Measurements from ENCODE around the gene TAS2R8. TPM values are rescaled to one million over a fixed set of nuclear protein-coding genes. Genes with fewer than 3 reads are reported as not detected.
A peak's percentile ranks its signal among the peaks of the same experiment; 100 is the strongest.
"Not testable (repeated sequence)": the region's sequence is repeated elsewhere in the genome, so short reads cannot be mapped to it uniquely, and the experiment has no call there.

Gene TAS2R8
- total RNA-seq, 2 experiments from 2014 or later, result not detected

- TF ChIP-seq, protein P1, sequence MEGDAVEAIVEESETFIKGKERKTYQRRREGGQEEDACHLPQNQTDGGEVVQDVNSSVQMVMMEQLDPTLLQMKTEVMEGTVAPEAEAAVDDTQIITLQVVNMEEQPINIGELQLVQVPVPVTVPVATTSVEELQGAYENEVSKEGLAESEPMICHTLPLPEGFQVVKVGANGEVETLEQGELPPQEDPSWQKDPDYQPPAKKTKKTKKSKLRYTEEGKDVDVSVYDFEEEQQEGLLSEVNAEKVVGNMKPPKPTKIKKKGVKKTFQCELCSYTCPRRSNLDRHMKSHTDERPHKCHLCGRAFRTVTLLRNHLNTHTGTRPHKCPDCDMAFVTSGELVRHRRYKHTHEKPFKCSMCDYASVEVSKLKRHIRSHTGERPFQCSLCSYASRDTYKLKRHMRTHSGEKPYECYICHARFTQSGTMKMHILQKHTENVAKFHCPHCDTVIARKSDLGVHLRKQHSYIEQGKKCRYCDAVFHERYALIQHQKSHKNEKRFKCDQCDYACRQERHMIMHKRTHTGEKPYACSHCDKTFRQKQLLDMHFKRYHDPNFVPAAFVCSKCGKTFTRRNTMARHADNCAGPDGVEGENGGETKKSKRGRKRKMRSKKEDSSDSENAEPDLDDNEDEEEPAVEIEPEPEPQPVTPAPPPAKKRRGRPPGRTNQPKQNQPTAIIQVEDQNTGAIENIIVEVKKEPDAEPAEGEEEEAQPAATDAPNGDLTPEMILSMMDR (IDR thresholded peaks at IDR 0.05), result no peak
- no peak overlapping the region for H3K27ac Mint-ChIP-seq
- ATAC-seq (no peak), DNase-seq (no peak)
- H3K4me1 Mint-ChIP-seq (ENCODE audit: low read depth), result no peaks in the 10 kb centered on the region
- H3K36me3 Mint-ChIP-seq (ENCODE audit: low read depth), result no peaks in the 10 kb centered on the region
- peaks cover 6% of the 10 kb centered on the region for H3K27me3 Mint-ChIP-seq
- CTCF ChIA-PET, result no interaction called here
- POLR2A ChIA-PET, result no interaction called here
- intact Hi-C loops (cut with micrococcal nuclease), result no loop called here
- H3K4me3 Mint-ChIP-seq, result no peak overlapping the region
- H3K9me3 Mint-ChIP-seq, result no peaks in the 10 kb centered on the region
Measured at GRCh38 chr12:10794222-10794621, 12.9 kb downstream of the TAS2R8 start.

DNA sequence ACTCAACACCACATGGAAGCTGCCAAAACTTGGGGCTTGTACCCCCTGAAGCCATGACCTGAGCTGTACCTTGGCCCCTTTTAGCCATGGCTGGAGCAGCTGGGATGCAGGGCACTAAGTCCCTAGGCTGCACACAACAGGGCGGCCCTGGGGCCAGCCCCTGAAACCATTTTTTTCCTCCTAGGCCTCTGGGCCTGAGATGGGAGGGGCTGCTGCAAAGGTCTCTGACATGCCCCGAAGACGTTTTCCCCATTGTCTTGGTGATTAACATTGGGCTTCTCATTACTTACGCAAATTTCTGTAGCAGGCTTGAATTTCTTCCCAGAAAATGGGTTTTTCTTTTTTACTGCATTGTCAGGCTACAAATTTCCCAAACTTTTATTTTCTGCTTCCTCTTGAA lies 15.3 kb downstream of the TAS2R8 start:
- ATAC-seq; H3K27me3 Mint-ChIP-seq; H3K27ac Mint-ChIP-seq; DNase-seq; H3K4me3 Mint-ChIP-seq; POLR2A ChIA-PET; intact Hi-C loops (cut with micrococcal nuclease); CTCF ChIA-PET; H3K9me3 Mint-ChIP-seq; H3K4me1 Mint-ChIP-seq (ENCODE audit: low read depth); H3K36me3 Mint-ChIP-seq (ENCODE audit: low read depth): not testable (repeated sequence)

- POLR2A ChIA-PET, result no interaction called here
- CTCF ChIA-PET, result interaction anchor here (2.6 kb wide), 1 partner anchor 703 kb away, joined by 8 read pairs; no protein-coding TSS in a partner anchor
- no peak for ATAC-seq
- H3K4me3 Mint-ChIP-seq, result no peak overlapping the region
- no peaks in the 10 kb centered on the region for H3K36me3 Mint-ChIP-seq (ENCODE audit: low read depth)
- TF ChIP-seq, protein P1 (IDR thresholded peaks at IDR 0.05), result no peak
- DNase-seq, result no peak
- no peak overlapping the region for H3K27ac Mint-ChIP-seq
- peaks cover 12% of the 10 kb centered on the region for H3K27me3 Mint-ChIP-seq
- no peaks in the 10 kb centered on the region for H3K9me3 Mint-ChIP-seq
- no peaks in the 10 kb centered on the region for H3K4me1 Mint-ChIP-seq (ENCODE audit: low read depth)
- intact Hi-C loops (cut with micrococcal nuclease), result no loop called here
Measured at GRCh38 chr12:10783252-10783651, 23.8 kb downstream of the TAS2R8 start.

DNA sequence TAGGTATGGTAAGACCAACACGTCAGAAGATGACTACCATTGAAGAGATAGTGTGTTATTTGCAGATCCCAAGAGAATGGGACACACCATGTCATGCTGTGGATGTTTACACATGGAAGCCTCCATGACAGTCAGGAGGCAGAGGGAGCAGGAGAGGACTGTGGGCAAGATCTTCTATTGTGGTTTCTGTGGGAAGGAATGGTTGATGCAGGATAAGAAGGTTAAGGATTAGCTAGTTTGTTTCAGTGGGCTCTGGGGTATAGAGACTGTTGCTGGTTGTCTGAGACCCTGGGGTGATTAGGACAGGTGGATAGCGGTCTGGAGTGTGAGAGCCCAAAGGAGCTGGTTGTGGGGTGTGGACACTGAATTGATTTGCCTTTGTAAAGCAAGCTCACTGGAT lies 28.0 kb downstream of the TAS2R8 start:
- Mint-ChIP-seq H3K36me3 (ENCODE audit: low read depth) (no peaks in the 10 kb centered on the region), H3K27me3 (peaks cover 10% of the 10 kb centered on the region), H3K4me3 (no peak overlapping the region), H3K4me1 (ENCODE audit: low read depth) (no peaks in the 10 kb centered on the region), H3K27ac (no peak overlapping the region), H3K9me3 (no peaks in the 10 kb centered on the region)
- DNase-seq (no peak), ATAC-seq (no peak)
- CTCF ChIA-PET, result interaction anchor here (1.8 to 1.9 kb wide), 2 partner anchors 420 to 709 kb away, joined by 6 to 7 read pairs; no protein-coding TSS in a partner anchor
- intact Hi-C loops (cut with micrococcal nuclease), result no loop called here
- TF ChIP-seq, protein P1 (IDR thresholded peaks at IDR 0.05), result no peak
- POLR2A ChIA-PET, result no interaction called here

GRCh38 chr12:10771132-10771733 lies 35.9 kb downstream of the TAS2R8 start:
- POLR2A ChIA-PET, result no interaction called here
- H3K27me3 Mint-ChIP-seq, result peaks cover 27% of the 10 kb centered on the region
- intact Hi-C loops (cut with micrococcal nuclease), result loop anchor here (2.0 to 5.0 kb wide), 2 partner anchors 426 to 716 kb away; no protein-coding TSS in a partner anchor
- H3K9me3 Mint-ChIP-seq, result no peaks in the 10 kb centered on the region
- TF ChIP-seq, protein P1 (IDR thresholded peaks at IDR 0.05), result peak; percentile 61
- DNase-seq (no peak), ATAC-seq (peak; percentile 58)
- CTCF ChIA-PET, result interaction anchor here (0.7 to 6.6 kb wide), 11 partner anchors 21 to 722 kb away, joined by 3 to 69 read pairs (median 4); partner anchors contain the start of gene SMIM10L1
- no peaks in the 10 kb centered on the region for H3K36me3 Mint-ChIP-seq (ENCODE audit: low read depth)
- H3K4me1 Mint-ChIP-seq (ENCODE audit: low read depth), result no peaks in the 10 kb centered on the region
- H3K27ac Mint-ChIP-seq, result no peak overlapping the region
- no peak overlapping the region for H3K4me3 Mint-ChIP-seq

Measured in activated CD8-positive, alpha-beta T cell treated with anti-CD3 and anti-CD28 coated beads for 36 hours (primary cell).